ENCODE results near the gene APMAP.

APMAP gene

DNA sequence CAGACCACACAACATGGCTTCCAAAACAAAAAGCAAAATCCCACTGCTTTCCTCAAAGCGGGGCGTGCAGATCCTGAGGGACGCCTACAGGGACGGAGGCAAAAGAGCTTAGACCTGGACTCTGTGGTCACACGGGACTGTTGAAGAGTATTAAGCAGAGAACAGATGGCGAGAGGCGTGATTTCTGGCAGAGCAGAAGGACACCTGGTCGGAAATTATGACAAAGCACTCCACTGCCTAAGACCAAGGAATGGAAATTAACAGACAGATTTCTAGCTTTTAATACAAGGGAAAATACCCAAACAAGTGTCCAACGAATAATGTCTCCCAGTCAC, 28.1 kb downstream of the APMAP start:
- no peak for DNase-seq

DNA sequence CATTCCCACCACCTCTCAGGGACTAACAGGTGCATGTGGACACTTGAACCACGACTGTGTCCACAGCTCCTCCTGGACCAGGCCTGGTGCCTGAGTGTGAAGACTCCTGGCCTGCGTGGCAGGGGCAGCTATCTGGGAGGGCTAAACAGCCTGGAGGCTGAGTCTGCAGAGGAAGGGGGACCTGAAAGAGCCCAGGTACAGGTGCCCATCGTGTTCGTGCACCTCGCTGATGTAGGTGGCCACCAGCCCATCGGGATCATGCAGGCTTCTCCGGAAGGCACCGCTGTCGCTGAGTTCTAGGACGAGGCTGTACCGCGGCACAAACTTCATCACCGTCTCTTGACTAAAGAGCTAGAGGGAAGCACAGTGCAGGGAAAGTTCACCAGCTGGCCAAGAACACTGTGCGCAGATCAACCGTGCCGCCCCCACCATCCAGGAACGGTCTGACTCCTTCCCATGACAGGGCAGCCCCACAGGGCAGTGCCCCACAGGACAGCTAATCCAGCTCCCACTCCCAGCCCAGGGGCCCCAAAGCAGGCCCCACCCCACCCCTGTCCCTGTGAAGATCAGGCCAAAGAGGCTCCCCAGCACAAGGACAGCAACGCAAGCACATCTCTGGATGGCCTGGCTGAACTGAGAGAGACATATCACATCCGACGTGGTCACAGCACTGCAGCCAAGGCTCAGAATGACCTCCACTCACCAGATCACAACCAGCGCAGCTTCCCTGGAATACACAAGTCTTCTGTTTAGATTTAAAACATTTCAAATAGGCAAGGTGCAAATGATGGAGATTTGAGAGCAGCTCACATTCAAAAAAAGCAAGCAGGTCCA, 28.7 kb downstream of the APMAP start:
- DNase-seq: no peak

DNA sequence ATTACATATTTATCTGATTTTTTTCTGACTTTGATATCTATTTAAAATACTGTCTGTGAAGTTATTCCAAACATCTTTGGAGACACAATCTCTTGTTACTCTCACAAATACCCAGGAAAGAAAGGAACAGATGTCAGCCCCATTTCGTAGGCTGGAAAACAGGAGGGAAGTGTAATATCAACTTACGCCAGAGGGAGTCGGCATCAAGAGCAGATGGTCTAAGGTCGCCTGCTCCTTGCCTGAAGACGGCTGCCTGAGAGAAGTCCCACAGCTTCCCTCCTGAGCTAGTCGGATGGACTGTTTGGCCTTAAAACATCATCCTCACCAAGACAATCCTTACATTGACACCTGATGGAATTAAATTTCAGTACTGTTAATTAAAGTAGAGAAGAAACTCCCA, 30.0 kb downstream of the APMAP start:
- DNase-seq: no peak

DNA sequence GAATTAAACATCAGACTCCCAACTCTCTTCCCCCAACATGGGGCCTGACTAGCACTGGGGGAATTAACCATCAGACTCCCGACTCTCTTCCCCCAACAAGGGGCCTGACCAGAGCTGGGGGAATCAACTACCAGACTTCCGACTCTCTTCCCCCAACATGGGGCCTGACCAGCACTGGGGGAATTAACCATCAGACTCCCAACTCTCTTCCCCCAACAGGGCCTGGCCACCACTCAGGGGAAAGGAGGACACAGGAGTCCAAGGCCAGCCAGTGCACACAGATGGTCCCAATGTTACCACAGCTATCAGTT, 30.4 kb downstream of the APMAP start:
- DNase-seq: no peak

DNA sequence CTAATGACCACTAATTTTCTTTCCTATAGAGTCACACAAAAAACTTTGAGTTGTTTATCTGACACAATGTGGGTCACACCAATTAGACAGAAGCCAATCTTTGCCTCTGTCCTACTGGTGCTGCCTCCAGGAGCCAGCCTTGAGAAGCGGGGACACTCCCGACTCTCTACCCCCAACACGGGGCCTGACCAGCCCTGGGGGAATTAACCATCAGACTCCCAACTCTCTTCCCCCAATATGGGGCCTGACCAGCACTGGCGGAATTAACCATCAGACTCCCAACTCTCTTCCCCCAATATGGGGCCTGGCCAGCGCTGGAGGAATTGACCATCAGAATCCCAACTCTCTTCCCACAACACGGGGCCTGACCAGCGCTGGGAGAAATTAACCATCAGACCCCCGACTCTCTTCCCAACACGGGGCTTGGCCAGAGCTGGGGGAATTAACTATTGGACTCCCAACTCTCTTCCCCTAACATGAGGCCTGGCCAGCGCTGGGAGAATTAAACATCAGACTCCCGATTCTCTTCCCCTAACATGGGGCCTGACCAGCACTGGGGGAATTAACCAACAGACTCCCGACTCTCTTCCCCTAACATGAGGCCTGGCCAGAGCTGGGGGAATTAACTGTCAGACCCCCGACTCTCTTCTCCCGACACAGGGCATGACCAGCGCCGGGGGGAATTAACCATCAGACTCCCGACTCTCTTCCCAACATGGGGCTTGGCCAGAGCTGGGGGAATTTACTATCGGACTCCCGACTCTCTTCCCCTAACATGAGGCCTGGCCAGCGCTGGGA, 31.0 kb downstream of the APMAP start:
- DNase-seq: no peak

DNA sequence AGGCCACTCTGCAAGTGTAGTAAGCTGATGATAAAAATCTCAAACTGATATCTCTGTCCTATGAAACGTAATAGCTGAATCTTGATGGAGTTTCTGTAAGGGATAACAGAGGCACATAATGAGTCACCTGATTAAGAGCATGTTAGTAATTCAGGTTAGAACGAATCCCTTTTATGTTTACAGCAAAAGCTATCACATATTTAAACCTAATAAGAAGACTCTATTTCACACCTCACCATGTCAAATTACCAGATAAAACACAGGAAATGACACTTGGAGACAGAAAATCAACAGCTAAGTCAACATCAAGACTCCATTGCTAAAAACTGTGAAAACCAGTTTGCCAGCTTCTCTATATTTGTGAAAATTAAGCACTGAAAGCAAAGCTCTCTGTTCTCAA, 31.7 kb downstream of the APMAP start:
- no peak for DNase-seq

DNA sequence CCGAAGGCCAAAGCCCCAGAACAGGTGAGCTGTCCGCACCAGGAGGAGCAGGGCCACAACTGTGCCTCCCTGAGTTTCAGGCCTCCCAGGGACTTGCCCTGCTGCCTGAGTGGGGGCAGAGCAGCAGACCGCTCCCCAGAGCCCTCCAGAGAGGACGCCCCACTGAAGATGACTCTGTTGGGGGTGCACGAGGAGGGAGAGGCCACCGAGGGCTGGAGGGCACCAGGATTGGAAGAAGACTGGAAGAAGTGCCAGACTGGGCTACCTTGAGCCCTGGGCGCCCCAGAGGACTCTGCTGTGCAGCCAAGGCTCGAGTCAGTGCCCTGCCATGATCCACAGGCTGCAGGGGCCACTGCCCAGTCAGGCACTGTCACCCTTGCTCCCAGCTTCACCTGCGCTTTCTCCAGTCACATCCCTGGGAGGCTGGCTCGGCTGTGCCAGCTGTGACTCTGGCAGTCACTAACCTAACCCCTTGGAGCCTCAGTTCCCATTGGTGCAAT, 32.2 kb downstream of the APMAP start:
- no peak for DNase-seq

DNA sequence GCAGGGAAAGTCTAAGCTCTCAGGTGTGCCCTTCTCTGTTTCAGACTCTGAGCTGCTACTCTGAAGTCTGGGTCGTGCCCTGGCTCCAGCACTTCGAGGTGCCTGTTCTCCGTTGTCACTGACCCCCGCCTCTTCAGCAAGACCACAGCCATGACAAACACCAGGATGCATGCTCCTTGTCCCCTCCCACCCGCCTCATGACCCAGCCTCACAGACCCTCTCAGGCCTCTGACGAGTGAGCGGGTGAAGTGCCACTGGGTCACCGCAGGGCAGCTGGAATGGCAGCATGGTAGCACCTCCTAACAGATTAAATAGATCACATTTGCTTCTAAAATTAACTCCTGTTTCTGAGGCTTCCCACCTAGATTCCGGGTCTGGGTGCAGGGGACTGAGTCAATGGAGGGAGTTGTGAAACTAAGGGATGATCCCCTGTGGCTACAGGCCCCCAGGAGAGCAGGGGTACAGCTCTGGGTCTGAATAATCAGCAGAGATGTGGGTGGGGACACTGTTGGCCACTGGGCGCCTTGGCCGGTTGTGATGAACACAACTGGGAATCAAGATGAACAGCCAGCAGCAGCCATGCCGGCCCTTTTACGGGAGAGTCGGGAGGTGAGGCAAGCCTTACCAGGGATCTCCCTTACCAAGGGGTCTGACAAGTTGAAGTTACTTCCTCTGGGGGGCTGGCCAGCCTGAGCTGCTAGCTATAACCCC, 32.8 kb downstream of the APMAP start:
- DNase-seq: no peak

DNA sequence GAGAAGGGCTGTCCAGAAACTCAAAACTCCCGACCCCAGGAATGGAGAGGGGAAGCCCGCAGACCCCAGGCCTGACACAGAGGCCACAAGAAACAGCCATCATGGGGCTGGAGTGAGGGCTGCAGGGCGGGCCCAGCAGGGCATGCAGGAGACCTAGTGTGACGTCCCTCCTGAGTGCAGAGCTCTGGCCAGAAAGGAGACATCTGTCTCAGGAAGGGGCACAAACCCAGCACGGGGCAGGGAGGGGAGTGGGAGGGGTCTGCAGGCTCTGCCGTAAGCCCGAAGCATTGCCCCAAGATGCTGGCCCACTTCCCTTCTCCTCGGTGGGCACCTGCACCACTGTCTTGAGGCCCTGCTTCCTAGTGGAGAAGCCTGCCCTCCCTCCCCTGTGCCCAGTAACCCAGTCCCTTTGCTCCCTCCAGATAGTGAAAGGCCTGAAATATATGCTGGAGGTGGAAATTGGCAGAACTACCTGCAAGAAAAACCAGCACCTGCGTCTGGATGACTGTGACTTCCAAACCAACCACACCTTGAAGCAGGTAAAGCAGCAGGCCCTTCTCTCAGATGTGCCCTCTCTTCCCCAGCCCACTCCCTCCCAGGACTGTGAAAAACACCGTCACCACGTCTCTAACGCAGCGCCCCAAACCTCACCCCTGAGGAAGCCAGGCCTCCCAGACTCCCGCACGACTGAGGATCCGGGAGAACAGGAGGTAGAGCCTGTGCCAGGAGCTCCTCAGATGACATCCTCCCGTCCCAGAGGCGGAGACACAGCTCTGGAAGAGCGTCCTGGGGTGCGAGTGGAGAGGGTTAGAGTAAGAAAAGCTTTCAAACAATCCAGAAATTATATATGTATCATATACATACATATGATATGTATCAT, 33.8 kb downstream of the APMAP start:
- no peak for DNase-seq

DNA sequence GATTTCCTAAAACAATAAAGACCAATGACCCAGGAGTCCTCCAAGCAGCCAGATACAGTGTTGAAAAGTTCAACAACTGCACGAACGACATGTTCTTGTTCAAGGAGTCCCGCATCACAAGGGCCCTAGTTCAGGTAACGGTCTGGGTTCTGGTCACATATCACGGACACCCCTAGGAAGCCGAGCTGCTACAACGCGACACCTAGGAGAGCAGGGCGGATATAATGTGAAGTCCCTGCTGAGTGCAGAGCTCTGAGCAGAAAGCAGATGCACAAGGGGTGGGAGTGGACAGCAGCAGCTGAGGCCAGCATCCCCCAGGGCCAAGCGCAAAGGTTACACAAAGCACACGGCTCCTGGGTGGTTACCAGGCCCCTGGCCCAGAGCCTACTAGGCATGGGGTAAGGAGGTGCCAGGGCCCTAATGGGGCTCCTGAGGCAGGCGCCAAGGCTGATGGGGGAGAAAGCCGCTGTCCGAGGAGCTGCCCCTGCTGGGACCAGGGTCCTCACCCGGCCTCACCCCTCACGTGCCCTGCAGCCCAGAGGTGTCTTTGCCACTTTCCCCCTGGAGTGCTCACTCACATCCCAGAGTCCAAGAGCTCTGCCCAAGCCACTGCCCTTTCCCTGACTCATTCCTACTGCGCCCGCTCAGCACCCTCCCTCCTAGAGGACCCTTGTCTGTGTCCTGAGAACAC, 35.1 kb downstream of the APMAP start:
- DNase-seq: no peak

DNA sequence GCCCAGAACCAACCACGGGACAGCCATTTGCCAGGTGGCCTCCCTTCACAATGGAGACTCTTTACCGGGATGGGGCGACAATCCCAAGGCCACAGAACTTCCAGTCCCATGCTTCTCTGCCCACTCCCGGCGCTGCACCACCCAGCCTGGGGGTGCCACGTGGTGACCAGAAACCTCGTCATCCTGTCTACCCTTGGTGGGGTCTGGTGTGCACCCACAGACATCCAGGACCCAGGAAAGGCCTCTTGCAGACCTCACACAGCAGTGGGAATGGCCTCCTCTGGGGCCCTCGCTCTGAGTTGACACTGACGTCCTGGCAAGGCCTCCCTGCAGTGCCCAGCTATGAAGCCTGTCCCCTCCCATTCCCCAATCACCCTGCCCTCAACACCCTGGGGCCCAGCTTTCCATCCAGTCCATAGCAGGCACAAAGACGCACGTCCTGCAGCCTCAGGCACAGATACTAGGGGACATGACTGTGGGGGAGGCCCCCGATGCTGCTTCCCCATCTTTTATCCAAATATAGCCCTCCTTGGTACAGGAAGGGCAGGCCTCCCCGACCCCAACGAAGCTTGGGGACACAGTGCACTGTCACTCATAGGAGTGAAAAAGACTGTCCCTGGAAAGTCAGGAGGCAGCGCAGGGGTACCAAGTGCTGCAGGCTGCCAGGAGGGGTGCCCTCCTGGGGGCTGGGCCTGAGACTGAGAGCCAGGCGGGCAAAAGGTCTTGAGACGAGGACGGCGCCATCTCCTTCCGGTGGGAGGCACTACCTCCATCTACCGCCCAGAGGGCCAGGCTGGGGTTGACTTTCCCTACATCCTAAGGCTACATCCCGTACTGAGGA, 36.3 kb downstream of the APMAP start:
- DNase-seq: no peak

DNA sequence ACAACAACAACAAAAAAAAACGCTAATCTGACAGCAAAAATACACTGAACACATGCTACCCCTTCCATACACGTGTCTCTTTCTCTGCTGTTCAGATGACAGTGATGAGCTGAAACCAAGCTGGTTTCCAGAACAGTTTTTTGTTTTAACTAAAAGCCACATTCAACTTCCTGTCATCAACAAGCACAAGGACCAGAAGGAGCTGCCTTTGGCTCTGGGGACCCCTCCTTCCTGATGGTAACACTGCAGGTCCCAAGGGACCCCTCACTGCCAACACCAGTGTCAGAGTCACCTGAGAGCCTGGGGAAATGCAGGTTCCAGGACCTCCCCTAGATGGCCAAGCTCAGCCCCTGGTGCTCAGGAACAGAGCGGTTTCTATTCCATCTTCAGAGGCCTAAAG, 37.5 kb downstream of the APMAP start:
- DNase-seq: no peak

DNA sequence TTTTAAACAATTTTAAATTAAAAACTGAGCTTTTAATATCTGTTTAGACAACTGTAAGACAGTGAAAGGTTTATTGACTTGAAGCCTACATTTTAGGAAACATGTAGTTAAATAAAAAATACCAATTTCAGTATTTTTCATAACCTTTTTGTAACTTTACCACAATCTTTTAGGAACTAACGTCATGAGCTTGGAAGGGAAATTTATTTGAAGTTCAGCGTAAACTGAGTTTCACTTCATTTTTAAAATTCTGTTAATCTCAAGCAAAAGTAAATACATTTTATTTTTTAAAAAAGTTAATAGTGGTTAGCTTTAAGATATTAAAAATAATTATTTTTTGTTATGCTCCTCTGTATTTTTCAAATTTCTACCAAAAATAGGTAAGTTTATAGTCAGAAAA, 38.0 kb downstream of the APMAP start:
- peak; percentile 20 to 32 for DNase-seq

DNA sequence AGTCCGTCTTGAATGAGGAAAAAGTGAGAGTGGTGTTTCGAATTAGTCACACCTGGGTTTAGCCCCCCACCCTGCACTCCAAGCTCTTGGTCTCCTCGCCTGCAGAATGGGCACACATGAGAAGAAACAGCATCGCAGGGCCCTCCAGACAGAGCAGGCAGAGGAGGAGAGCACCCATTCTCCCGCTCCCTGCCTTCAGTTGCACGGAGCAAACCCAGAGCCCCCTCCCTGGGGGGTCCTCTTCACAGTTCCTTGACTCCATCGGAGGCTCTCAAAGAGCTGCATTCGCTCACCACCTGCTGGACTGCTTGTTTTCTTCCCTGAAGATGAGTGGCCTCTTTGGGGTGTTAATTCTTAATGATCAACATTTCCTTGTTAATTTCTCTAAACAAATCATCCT, 38.4 kb downstream of the APMAP start:
- DNase-seq: no peak

DNA sequence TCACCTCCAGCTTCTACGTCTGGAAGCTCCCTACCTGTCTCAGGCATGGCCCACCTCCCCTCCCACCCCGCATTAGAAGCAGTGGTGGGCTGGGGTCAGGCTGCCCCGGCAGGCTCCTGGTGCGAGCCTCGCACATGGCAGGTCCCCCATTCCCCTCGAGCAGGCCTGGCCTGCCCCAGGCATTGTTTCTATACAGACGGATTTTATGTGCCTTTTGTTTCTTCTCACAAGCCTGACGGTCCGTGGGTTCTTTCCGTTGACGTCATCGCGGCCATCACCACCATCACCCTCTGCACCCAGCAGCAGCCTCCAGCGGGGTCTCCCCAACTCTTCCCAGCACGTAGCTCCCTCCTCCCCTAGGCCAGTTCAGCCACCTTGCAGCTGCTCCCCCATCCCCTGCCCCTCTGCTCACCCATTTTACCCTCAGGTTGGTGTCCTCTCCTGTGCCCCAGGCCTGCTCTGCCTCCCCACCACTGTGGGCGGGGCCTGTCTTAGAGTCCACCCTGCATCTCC, 38.9 kb downstream of the APMAP start:
- no peak for DNase-seq

DNA sequence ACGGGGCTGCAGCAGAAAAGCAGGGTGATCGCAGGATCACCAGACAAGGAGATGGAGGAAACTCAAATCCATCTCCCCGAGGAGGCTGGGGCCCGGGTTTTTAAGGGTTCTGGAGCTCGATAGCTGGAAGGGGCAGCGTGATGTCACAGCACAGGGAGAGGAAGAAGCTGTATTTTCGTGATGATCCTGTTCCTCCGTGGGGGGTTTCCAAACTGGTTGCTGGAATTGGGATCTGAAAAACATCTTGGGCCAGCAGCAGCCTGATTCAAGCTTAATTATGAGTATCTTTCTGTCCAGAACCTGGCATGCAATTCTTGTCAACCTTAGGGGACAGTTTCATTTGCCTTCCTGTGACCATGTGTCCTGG, 39.4 kb downstream of the APMAP start:
- DNase-seq: no peak

DNA sequence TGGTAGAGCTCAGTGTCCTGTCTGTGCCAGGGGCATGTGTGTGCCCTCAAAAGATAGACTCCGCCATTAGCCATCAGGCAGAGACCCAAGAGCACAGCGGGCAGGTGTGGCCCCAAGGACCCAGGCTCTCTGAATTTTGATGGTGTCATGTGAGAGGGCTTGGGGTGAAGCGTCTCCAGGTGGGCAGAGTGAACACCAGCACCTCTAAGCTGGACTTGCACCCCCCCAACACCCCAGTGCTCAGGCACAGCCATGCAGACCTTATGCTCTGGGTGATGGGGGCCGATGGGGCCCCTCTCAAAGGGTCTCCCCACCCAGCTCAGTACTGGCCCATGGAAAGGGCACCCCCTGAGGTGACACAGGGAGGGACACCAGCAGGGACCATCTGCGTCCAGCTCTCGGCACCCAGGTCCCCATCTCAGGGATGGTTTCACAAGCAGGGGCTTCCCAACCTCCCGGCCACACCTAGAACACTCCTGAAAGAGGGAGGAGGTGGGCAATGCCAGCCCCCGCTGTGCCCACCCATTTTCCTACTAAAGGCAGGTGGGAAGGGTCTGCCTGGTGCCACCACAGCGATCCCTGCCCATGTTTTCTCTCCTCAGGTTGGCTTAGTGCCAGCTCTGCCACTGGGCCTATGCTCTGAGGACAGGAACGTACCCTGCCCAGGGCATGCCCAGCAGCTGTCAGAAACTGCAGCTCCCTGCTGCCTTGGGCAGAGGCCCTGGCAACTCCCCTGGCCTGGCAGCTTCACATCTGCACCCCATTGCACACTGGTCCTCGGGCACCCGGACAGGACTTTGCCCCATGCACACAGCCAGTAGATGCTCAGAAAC, 40.0 kb downstream of the APMAP start:
- no peak for DNase-seq

DNA sequence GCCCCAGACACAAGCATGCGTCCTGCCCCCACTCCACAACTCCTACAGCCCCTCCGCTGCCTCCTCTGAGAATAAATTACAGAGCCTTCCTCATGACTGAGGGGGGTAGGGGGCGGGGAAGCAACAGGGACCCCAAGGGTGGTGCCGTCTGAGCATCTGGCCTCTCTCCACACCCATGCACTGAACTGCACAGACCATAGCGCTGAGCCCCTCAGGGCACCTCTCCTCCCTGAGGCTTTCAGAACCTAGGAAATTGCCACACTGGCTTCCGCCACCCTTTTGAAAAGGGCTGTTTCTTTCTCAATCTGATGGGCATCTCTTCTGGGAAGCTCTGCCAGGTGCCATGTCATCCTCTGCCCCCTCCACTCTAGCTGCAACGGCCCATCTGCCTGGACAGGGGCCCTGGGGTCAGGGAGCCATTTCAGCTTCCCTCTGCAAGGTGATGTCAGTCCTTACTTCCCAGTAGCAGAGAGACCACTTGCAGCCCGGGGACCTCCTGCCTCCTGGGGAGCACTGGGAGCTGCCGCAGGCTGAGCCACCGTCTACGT, 40.9 kb downstream of the APMAP start:
- DNase-seq: no peak

DNA sequence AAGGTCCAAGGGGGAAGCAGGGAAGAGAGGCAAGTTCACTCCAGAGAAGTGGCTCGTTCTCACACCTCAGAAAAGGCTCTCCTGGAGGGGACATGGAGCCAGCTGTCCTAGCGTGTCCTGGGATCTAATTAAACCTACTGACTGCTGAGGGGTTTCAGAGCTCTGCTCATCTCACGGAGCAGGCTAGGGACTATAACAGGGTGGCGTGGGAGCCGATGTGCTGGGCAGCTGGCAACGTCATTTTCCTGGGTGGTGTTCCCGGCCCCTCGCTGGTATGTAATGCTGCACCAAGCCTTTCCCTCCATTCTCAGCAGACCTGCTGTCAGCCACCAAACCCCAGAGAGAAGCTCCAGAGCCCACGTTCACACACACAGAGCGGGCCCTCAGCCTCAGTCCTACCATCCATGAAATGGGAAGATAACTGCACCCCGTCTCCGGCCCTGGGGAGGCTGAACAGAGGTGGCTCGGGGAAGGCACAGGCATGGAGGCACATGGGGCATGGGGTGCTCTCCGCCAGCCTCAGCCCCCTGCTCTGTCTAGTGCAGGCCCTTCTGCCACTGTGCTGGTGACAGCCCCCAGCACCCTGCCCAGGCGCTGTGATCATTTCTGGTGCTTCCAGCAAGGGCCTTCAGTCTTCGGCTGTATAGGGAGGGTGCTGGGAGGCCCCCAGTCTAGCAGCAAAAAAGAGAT, 41.6 kb downstream of the APMAP start:
- DNase-seq: no peak
